ENCODE measurements around the gene RAB40AL.

DNA sequence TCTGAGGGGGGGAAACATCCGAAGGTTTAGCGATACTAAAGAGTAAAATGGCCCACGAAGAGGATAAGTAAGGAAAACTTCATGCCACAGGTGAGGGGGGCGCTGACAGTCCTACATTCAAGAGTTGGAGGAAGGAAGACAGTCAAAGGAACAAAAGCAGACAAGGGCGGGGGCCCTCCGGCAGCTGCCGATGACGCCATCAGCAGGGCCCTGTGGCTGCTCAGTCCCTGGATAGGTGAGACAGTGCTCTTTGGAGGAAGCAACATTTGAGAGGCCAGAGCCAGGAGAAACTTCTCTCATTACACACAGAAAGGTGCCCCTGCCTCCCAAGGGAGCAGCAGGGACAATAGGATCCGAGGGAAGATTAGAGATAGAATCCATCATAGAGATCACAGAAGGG, 41.5 kb downstream of the RAB40AL start:
- TF ChIP-seq POLR2A (IDR thresholded peaks at IDR 0.05; ENCODE audit: low read depth, low read length) = no peak
- no peak for TF ChIP-seq RCOR1 (IDR thresholded peaks at IDR 0.05; ENCODE audit: insufficient replicate concordance, low read length)
- TF ChIP-seq, protein P1, sequence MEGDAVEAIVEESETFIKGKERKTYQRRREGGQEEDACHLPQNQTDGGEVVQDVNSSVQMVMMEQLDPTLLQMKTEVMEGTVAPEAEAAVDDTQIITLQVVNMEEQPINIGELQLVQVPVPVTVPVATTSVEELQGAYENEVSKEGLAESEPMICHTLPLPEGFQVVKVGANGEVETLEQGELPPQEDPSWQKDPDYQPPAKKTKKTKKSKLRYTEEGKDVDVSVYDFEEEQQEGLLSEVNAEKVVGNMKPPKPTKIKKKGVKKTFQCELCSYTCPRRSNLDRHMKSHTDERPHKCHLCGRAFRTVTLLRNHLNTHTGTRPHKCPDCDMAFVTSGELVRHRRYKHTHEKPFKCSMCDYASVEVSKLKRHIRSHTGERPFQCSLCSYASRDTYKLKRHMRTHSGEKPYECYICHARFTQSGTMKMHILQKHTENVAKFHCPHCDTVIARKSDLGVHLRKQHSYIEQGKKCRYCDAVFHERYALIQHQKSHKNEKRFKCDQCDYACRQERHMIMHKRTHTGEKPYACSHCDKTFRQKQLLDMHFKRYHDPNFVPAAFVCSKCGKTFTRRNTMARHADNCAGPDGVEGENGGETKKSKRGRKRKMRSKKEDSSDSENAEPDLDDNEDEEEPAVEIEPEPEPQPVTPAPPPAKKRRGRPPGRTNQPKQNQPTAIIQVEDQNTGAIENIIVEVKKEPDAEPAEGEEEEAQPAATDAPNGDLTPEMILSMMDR (conservative IDR thresholded peaks at IDR 0.05; ENCODE audit: low read depth, low read length) = no peak
- no peak for TF ChIP-seq SMC3 (IDR thresholded peaks at IDR 0.05; ENCODE audit: low read depth, low read length)
- no peak for TF ChIP-seq USF2 (IDR thresholded peaks at IDR 0.05; ENCODE audit: low read depth, low read length)
- TF ChIP-seq, protein P2, sequence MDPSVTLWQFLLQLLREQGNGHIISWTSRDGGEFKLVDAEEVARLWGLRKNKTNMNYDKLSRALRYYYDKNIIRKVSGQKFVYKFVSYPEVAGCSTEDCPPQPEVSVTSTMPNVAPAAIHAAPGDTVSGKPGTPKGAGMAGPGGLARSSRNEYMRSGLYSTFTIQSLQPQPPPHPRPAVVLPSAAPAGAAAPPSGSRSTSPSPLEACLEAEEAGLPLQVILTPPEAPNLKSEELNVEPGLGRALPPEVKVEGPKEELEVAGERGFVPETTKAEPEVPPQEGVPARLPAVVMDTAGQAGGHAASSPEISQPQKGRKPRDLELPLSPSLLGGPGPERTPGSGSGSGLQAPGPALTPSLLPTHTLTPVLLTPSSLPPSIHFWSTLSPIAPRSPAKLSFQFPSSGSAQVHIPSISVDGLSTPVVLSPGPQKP (IDR thresholded peaks at IDR 0.05; ENCODE audit: borderline replicate concordance, low read depth, low read length) = no peak

All from IMR-90 (cell line).